Measurements from ENCODE around the gene SERINC2. TPM values are rescaled to one million over a fixed set of nuclear protein-coding genes. Genes with fewer than 3 reads are reported as not detected.

The SERINC2 gene
- total and polyA plus RNA-seq, 2 of the 8 experiments (the other 6 are each of a cell fraction or from before 2014, with no cell fraction given) = 31.4 to 60.0 TPM

GRCh38 chr1:31458287-31458896 lies 45.4 kb downstream of the SERINC2 start (continued):
- no peak for TF ChIP-seq ZNF274 (IDR thresholded peaks at IDR 0.05; ENCODE audit: borderline replicate concordance, extremely low read depth, low read length)
- TF ChIP-seq KDM5A (IDR thresholded peaks at IDR 0.05; ENCODE audit: low read length) = no peak
